ENCODE data around the gene GSG1.

Gene GSG1

DNA sequence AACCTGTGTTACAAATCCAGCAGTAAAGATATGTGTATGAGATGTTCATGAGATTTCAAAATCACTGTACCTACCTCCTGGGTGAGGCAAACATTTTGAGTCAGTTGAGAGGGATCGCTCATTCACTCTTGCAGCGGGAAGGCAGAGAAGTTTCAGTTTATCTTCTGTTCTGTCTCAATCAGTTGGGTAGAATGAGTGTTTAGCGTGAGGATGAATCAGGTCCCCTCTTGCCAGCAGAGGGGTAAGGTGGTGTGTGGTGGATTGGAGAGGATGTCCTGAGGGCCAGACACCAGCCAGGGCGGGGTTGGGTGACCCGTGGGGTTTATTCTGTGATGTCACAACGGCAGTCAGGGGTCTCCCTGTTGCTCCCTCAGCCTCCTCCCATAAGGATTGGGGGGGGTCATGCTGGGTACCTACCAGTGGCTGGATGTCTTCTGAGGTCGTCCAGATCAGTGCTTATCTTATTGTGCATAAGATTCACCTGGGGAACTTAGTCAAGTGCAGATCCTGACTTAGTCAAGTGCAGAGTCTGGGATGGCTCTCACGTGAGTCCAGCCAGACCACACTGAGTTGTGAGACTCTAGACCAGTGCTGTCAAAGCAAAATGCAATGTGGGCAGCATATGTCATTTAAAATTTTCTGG lies at the start of gene GSG1:
Gene GSG1 (minus strand): TSS at position 277 of the 643 bp plus-strand sequence. CDS start 155 bp downstream, at position 122.
- DNase-seq (ENCODE audit: insufficient read length, low spot score) (no peak), FAIRE-seq (no peak)
- TF ChIP-seq, protein P1, sequence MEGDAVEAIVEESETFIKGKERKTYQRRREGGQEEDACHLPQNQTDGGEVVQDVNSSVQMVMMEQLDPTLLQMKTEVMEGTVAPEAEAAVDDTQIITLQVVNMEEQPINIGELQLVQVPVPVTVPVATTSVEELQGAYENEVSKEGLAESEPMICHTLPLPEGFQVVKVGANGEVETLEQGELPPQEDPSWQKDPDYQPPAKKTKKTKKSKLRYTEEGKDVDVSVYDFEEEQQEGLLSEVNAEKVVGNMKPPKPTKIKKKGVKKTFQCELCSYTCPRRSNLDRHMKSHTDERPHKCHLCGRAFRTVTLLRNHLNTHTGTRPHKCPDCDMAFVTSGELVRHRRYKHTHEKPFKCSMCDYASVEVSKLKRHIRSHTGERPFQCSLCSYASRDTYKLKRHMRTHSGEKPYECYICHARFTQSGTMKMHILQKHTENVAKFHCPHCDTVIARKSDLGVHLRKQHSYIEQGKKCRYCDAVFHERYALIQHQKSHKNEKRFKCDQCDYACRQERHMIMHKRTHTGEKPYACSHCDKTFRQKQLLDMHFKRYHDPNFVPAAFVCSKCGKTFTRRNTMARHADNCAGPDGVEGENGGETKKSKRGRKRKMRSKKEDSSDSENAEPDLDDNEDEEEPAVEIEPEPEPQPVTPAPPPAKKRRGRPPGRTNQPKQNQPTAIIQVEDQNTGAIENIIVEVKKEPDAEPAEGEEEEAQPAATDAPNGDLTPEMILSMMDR (IDR thresholded peaks at IDR 0.05; ENCODE audit: insufficient read depth, missing control alignments) = no peak

DNA sequence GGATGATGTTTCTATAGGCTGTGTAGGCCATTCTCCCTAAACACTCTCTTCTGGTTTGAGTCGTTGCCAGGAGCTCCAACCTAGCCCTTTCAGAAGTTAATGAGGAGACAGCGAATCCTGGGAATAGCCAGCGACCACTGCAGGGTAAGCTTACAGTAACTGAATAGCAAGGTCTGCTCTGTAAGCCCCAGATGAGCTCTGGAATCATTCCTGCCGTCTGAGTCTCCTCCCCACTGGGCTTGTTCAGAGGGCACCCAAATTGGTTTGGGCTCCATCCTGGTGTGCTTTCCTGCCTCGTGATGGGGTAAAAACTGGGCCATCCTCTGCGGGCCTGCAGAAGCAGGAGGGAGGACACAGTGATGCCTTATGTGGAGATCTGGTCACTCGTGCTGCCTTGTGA lies 49.7 kb upstream of the GSG1 start:
- TF ChIP-seq, protein P1 (IDR thresholded peaks at IDR 0.05; ENCODE audit: insufficient read depth, missing control alignments) = no peak
- DNase-seq (ENCODE audit: insufficient read length, low spot score) (no peak), FAIRE-seq (no peak)

DNA sequence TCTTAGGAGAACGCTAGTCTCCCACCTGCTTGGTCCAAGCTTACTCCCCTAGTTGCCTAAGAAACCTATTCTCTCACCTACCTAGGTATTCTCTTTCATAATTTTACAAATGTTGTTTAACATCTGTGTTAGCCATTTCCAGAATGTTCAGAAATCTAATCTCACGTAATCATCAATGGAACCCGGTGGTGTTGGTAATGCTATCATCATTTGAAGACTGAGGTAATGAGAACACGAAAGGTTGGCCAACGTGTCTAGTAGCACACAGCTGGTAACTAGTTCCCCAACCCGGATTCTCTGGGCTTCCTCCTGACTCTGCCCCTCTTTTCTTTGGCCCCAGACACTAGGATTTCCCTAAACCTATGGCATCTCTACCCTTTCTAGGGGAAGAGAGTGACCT lies 49.3 kb upstream of the GSG1 start:
- FAIRE-seq (no peak), DNase-seq (ENCODE audit: insufficient read length, low spot score) (no peak)

DNA sequence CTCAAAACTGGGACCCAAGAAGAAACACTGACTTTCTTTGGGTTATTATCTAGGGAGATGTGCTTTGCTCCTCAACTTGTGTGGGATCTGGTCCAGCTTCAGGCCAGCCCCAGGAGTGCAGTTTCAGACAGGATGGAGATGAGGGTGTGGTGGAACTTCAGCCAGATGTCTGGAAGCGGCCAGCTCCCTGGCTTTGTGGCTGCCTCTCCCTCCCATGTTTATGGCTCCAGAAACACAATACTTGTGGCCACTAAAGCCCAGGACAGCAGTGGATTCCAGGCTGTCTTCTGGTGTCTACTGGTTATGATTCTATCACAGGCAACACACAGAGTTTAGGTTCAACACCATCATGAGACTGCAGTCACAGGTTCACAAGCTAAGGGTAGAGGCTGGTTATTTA lies 48.8 kb upstream of the GSG1 start:
- TF ChIP-seq, protein P1 (IDR thresholded peaks at IDR 0.05; ENCODE audit: insufficient read depth, missing control alignments) = no peak
- DNase-seq (ENCODE audit: insufficient read length, low spot score) = no peak
- no peak for FAIRE-seq

More for the DNA sequence above, 49.3 kb upstream of the GSG1 start:
- TF ChIP-seq, protein P1 (IDR thresholded peaks at IDR 0.05; ENCODE audit: insufficient read depth, missing control alignments) = no peak

DNA sequence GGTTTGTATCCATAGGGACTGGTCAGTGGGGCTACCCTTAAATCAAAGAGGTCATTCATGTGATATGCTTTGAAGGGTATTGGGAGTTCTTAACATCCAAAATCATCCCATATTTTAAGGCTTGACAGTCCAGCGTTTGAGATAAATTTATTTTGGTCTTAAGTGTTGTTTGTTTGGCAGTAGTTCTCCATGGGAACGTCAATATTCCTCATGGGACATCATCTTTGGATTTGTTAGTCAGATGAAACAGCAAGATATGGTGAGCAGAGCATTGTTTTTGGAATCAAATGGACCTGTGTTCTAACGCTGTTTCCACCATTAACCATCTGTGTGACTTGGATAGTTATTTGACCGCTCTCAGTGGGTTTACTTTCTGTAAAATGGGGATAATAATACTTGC lies 45.9 kb upstream of the GSG1 start:
- FAIRE-seq (no peak), DNase-seq (ENCODE audit: insufficient read length, low spot score) (no peak)
- TF ChIP-seq, protein P1 (IDR thresholded peaks at IDR 0.05; ENCODE audit: insufficient read depth, missing control alignments) = no peak

DNA sequence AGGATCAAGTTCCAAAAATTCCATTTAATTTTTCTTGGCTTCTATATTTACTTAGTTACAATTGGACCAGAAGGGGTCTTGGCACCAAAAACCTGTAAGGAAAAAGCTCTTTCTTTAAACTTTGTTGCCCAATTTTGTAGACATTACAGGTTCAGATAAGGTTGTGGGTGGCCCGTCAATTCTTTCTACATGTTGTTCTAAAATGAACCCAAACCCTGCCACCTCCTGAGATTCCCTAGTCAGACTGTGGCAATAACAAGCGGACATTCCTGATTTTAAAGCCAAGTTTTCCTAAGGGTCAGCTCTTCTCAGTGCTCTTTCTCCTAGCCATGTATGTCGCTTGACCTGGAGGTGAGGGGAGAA lies 45.0 kb upstream of the GSG1 start:
- TF ChIP-seq, protein P1 (IDR thresholded peaks at IDR 0.05; ENCODE audit: insufficient read depth, missing control alignments) = no peak
- no peak for FAIRE-seq
- no peak for DNase-seq (ENCODE audit: insufficient read length, low spot score)

DNA sequence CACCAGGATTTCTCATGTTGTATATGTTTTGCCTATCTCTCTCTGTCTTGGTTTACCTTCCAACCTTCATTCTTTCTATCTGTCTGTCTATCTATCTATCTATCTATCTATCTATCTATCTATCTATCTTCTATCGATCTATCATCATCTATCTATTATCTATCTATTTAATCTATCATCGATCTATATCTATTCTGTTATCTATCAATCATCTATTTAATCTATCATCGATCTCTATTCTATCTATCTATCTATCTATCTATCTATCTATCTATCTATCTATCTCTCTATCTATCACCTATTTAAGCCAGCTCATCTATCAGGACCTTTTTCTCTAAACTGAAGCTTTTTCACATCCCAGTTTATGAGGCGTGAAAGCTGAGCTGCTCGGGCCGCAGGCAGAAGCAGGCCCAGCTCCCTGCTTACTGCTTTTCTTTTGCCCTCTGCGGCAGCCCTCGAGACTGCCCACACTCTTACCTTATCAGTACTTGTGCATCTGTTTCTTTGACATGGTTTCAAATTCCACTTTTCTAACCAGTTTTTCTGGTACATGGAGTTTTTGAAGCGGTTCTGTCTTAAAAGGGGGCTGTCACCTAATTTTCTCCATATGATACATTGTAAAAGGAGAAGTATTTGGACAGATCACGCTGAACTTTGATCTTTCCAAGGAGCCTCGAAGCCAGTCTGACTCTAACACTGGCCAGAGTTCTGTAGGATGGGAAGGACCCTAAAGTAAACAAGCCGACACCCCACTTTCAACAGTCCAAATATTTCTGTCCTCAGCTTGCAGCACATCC lies 44.4 kb upstream of the GSG1 start:
- FAIRE-seq = no peak
- TF ChIP-seq, protein P1 (IDR thresholded peaks at IDR 0.05; ENCODE audit: insufficient read depth, missing control alignments) = no peak
- DNase-seq (ENCODE audit: insufficient read length, low spot score) = no peak

All from D721Med (cell line).